Suprapubic skin (tissue), 3 donors: ENCODE data around the gene SLFN13.

ENCODE experiments used
- CTCF ChIP-seq, 2 donors: fragments of 200-600 bp in 1 of 2; fragments of 450-650 bp in 1 of 2; sonication (generic) in 1 of 2; IDR thresholded peaks; one replicate each; pipeline ENCODE4 v1.5.1; 2016 to 2019; ENCODE audit warnings: antibody characterized with exemption in 2 of 2, mild to moderate bottlenecking in 1 of 2, moderate library complexity in 1 of 2
- POLR2A ChIP-seq, 2 donors: fragments of 450-650 bp; IDR thresholded peaks; one replicate each; pipeline ENCODE4 v1.6.1; 2017; ENCODE audit warnings: antibody characterized with exemption in 2 of 2, mild to moderate bottlenecking in 2 of 2, moderate library complexity in 2 of 2

DNA sequence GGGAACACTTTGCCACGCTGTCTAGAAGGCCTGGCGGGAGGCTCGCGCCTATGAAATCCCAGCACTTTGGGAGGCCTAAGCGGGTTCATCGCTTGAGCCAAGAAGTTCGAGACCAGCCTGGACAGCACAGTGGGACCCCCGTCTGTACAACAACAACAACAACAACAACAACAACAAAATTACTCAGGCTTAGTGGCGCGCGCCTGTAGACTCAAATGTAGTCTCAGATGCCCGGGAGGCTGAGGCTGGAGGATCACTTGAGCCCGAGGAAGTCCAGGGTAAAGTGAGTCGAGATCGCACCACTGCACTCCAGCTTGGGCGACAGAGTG lies 297 bp upstream of the SLFN13 start:
- TF ChIP-seq POLR2A (IDR thresholded peaks at IDR 0.05): no peak
- no peak for TF ChIP-seq CTCF (IDR thresholded peaks at IDR 0.05)
